Measurements from ENCODE around the gene TCF7L1.

GRCh38 chr2:85133751-85134254 is 611 bp downstream of the TCF7L1 start:
- TF ChIP-seq CTCF (IDR thresholded peaks at IDR 0.05; ENCODE audit: low read depth, low read length, poor library complexity, severe bottlenecking) (no peak), EZH2phosphoT487 (IDR thresholded peaks at IDR 0.05; ENCODE audit: borderline replicate concordance, low read length) (peak; percentile 68; the same call in 1 of the 2 replicates)
